ENCODE measurements around the gene MORN1.
"Not testable (repeated sequence)": the region's sequence is repeated elsewhere in the genome, so short reads cannot be mapped to it uniquely, and the experiment has no call there.

Gene MORN1

DNA sequence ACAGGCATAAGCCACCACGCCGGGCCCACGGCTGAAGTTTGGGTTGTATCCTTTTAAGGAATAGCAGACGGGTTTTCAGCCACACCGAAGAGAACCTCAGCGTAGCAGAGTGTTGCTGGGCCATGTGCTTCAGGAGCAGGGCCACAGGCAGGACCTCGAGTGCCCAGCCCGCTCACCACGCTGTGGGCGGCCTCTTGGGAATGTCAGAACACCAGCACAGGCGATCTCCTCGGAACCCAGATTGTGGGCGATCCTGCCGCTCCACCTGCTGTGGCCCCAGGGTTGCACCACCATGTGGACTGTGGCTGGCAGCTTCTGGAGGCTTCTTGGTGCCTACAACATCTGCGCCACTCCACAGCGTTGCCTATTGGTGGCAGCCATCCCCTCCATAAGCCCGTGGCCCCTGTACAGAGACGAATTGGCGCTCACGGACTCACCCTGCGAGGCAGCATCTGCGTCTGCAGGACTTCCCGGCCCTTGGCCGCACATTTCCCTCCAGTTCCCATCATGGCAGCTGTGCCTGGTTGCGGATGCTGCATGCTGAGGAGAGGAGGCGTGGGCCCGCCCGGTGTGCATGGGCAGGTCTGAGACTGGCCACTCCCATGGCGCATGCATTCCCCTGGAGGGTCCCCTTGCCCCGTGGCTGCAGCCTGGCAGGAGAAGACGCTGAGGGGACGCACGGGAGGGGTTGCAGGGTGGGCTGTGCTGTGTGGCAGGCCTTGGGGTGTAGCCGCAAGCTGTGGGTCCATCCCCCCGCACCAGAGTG, 93.9 kb downstream of the MORN1 start:
- H3K9ac ChIP-seq (ENCODE audit: low read depth, low read length): no peak overlapping the region
- H3K36me3 ChIP-seq (ENCODE audit: control insufficient read depth, insufficient read depth, low read length): no peaks in the 10 kb centered on the region
- H3K27ac ChIP-seq (ENCODE audit: low read depth, low read length): no peak overlapping the region
- no peaks in the 10 kb centered on the region for H3K9me3 ChIP-seq (ENCODE audit: control insufficient read depth, insufficient read depth, low read length)
- H3K27me3 ChIP-seq (ENCODE audit: control insufficient read depth, insufficient read depth, low read length): no peaks in the 10 kb centered on the region
- no peak overlapping the region for H3K4me3 ChIP-seq (ENCODE audit: low read depth, low read length)
- H3K4me1 ChIP-seq (ENCODE audit: control insufficient read depth, insufficient read depth, low read length): no peaks in the 10 kb centered on the region

DNA sequence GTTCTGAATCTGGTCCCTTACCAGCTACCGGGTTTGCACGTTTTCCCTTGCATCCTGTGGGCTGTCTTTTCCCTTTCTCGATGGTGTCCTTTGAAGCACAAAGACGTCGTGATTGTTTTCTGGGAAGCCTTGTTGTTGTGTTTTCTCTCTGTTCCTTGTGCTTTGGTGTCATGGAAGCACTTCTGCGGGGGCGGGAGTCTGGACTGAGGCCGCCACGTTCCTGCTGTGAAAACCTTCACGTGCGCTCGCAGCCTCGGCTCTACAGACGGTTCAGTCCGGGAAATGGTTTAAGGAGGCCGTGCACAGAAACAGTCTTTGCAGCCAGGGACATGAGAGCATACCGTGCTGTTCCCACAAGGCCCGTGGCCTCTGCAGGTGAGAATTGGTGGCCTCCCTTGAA, 94.7 kb downstream of the MORN1 start:
- Histone ChIP-seq H3K4me3 (ENCODE audit: low read depth, low read length) (no peak overlapping the region), H3K27ac (ENCODE audit: low read depth, low read length) (no peak overlapping the region), H3K9ac (ENCODE audit: low read depth, low read length) (no peak overlapping the region), H3K4me1 (ENCODE audit: control insufficient read depth, insufficient read depth, low read length) (no peaks in the 10 kb centered on the region; the same call in 1 of the 2 replicates), H3K27me3 (ENCODE audit: control insufficient read depth, insufficient read depth, low read length) (no peaks in the 10 kb centered on the region), H3K9me3 (ENCODE audit: control insufficient read depth, insufficient read depth, low read length) (no peaks in the 10 kb centered on the region), H3K36me3 (ENCODE audit: control insufficient read depth, insufficient read depth, low read length) (no peaks in the 10 kb centered on the region)

DNA sequence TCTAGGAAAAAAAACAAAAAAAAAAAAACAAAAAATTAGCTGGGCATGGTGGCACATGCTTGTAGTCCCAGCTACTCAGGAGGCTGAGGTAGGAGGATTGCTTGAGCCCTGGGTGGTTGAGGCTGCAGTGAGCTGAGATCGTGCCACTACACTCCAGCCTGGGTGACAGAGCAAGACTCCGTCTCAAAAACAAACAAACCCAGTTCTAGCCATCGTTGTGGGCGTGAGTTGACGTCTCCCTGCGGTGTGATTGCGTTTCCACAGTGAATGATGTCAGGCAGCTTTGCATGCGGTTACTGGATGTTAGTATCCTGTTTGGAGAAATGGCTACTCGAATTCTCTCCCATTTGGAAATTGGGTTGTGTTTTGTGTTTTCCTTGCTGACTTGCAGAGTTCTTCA, 95.1 kb downstream of the MORN1 start:
- not testable (repeated sequence) for H3K9ac ChIP-seq (ENCODE audit: low read depth, low read length); H3K27me3 ChIP-seq (ENCODE audit: control insufficient read depth, insufficient read depth, low read length); H3K4me3 ChIP-seq (ENCODE audit: low read depth, low read length); H3K4me1 ChIP-seq (ENCODE audit: control insufficient read depth, insufficient read depth, low read length); H3K36me3 ChIP-seq (ENCODE audit: control insufficient read depth, insufficient read depth, low read length); H3K27ac ChIP-seq (ENCODE audit: low read depth, low read length); H3K9me3 ChIP-seq (ENCODE audit: control insufficient read depth, insufficient read depth, low read length)

DNA sequence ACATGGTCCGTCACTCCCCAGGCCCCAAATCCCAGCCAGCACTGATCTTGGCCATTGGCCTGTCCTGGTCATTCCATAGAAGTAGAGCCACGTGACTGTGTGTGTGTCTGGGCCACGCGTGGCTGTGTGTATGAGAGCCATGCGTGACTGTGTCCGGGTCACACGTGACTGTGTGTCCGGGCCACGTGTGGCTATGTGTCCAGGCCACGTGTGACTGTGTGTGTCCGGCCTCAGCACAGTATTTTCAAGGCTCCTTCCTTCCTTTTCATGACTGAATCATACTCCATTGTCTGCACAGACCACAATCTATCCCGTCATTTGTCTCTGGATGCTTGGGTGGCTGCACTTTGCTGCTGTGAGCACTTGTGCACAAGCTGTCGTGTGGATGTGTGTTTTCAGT, 95.8 kb downstream of the MORN1 start:
- H3K4me3 ChIP-seq (ENCODE audit: low read depth, low read length): no peak overlapping the region
- no peaks in the 10 kb centered on the region; the same call in 1 of the 2 replicates for H3K4me1 ChIP-seq (ENCODE audit: control insufficient read depth, insufficient read depth, low read length)
- no peak overlapping the region for H3K9ac ChIP-seq (ENCODE audit: low read depth, low read length)
- no peaks in the 10 kb centered on the region for H3K9me3 ChIP-seq (ENCODE audit: control insufficient read depth, insufficient read depth, low read length)
- H3K27ac ChIP-seq (ENCODE audit: low read depth, low read length): no peak overlapping the region
- H3K36me3 ChIP-seq (ENCODE audit: control insufficient read depth, insufficient read depth, low read length): no peaks in the 10 kb centered on the region
- H3K27me3 ChIP-seq (ENCODE audit: control insufficient read depth, insufficient read depth, low read length): no peaks in the 10 kb centered on the region

DNA sequence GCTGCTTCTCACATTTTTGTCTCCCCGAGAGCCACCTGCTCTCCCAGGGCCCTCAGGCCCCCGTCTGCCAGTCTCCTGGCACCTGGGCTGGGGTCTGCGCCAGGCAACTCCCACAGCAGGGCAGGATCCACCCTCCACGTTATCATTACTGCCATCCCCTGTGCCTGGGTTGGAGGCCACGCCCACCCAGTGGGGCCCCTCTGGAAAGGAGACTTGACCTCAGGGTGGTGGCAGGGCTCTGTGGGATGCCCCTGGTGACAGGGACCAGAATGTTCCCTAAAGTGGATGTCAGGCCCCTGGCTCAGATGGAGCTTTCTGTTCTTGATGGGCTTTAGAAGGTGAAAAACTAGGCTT, 96.7 kb downstream of the MORN1 start:
- Histone ChIP-seq H3K27ac (ENCODE audit: low read depth, low read length) (no peak overlapping the region), H3K4me3 (ENCODE audit: low read depth, low read length) (no peak overlapping the region), H3K4me1 (ENCODE audit: control insufficient read depth, insufficient read depth, low read length) (peaks cover 4% of the 10 kb centered on the region), H3K27me3 (ENCODE audit: control insufficient read depth, insufficient read depth, low read length) (no peaks in the 10 kb centered on the region), H3K9me3 (ENCODE audit: control insufficient read depth, insufficient read depth, low read length) (no peaks in the 10 kb centered on the region), H3K36me3 (ENCODE audit: control insufficient read depth, insufficient read depth, low read length) (no peaks in the 10 kb centered on the region), H3K9ac (ENCODE audit: low read depth, low read length) (no peak overlapping the region)

DNA sequence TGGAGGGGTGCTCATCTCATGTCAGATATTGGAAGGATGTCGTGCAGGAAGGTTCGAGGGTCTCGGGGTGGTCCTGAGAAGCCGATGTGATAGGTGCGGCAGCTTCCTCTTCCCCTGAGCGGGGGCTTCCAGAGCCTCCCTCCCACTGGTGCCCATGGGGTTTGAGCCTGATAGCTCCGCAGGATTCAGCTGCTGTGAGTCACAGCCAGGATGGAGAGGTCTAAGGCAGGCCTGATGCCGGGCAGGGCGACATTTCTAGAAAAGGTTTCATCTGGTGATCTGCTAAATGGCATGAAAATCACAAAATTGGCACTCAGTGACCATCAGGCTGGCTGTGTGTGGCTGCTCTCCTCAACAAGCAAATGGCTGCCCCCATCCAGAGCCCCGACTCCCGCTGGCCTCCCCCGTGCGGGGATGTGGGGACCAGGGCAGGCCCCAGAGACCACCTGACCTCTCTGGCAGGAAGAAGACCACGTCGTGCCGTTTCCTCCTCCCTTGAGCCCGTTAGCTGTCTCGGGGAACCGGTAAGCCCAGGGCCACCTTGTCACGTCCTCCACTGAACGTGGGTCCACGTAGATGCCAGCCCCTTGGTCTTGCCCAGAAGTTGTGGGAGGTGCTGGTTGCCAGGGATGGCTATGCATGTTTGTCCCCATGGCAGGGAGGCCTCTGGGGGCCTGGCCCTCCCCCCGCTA, 97.2 kb downstream of the MORN1 start:
- H3K36me3 ChIP-seq (ENCODE audit: control insufficient read depth, insufficient read depth, low read length): no peaks in the 10 kb centered on the region
- no peaks in the 10 kb centered on the region for H3K27me3 ChIP-seq (ENCODE audit: control insufficient read depth, insufficient read depth, low read length)
- H3K27ac ChIP-seq (ENCODE audit: low read depth, low read length): no peak overlapping the region
- no peak overlapping the region for H3K9ac ChIP-seq (ENCODE audit: low read depth, low read length)
- H3K4me1 ChIP-seq (ENCODE audit: control insufficient read depth, insufficient read depth, low read length): peaks cover 6% of the 10 kb centered on the region
- H3K9me3 ChIP-seq (ENCODE audit: control insufficient read depth, insufficient read depth, low read length): no peaks in the 10 kb centered on the region
- no peak overlapping the region for H3K4me3 ChIP-seq (ENCODE audit: low read depth, low read length)

DNA sequence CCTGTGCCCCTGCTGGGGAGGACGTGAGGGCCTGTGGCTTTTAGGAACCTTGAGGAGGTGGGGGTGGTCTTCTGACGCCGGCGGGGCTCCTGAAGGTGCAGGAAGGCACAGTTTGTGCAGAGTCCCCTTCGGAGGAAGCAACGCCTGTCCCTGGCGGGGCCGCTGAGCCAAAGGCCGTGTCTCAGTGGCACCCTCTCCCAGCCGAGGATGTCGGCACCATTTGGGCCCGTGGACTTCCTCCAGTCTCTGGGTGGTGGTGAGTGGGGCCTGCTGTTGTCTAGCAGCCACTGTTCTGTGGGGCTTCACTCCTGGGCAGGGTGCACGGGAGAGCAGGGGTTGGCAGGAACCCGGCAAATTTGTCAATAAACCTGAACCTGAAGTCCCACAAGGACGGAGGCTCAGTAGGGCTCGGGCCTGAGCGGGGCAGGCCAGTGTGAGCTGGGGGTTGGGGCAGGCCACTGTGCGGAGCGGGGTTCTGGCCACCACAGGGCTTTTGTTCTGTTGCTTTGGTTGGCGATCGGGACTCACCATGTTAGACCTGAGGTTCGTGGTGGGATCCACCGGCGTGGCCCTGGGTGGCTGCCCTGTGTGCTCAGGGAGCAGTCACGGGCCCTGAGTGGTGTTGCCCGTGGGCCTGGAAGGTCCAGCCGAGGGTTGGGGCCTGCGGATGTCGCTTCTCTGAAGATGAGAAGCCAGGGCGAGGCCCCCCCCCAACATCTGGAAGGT, 98.5 kb downstream of the MORN1 start:
- H3K4me3 ChIP-seq (ENCODE audit: low read depth, low read length): no peak overlapping the region
- H3K4me1 ChIP-seq (ENCODE audit: control insufficient read depth, insufficient read depth, low read length): peaks cover 6% of the 10 kb centered on the region
- H3K9me3 ChIP-seq (ENCODE audit: control insufficient read depth, insufficient read depth, low read length): no peaks in the 10 kb centered on the region
- H3K27me3 ChIP-seq (ENCODE audit: control insufficient read depth, insufficient read depth, low read length): no peaks in the 10 kb centered on the region
- no peak overlapping the region for H3K9ac ChIP-seq (ENCODE audit: low read depth, low read length)
- H3K27ac ChIP-seq (ENCODE audit: low read depth, low read length): no peak overlapping the region
- H3K36me3 ChIP-seq (ENCODE audit: control insufficient read depth, insufficient read depth, low read length): no peaks in the 10 kb centered on the region

DNA sequence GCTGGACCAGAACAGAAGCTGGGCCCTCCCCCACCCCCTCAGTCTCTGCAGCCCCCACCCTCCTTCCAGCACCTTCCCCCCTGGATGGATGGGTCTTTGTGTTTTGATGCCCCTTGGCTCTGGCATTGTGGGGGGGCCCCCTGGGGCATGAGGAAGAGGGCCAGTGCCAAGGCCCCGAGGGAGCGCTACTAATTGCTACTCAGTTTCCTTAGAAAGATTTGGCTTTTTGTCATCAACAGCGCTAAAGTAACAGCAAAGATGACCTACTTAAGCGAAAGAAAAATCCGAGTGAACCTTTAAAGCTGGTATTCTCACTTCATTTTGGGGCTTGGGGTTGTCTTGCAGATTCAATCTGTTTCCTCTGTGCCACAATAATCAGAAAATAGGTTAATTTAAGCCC, 99.8 kb downstream of the MORN1 start:
- no peak overlapping the region for H3K4me3 ChIP-seq (ENCODE audit: low read depth, low read length)
- no peaks in the 10 kb centered on the region for H3K9me3 ChIP-seq (ENCODE audit: control insufficient read depth, insufficient read depth, low read length)
- no peaks in the 10 kb centered on the region for H3K36me3 ChIP-seq (ENCODE audit: control insufficient read depth, insufficient read depth, low read length)
- H3K9ac ChIP-seq (ENCODE audit: low read depth, low read length): no peak overlapping the region
- peaks cover 6% of the 10 kb centered on the region for H3K4me1 ChIP-seq (ENCODE audit: control insufficient read depth, insufficient read depth, low read length)
- H3K27me3 ChIP-seq (ENCODE audit: control insufficient read depth, insufficient read depth, low read length): no peaks in the 10 kb centered on the region
- no peak overlapping the region for H3K27ac ChIP-seq (ENCODE audit: low read depth, low read length)

DNA sequence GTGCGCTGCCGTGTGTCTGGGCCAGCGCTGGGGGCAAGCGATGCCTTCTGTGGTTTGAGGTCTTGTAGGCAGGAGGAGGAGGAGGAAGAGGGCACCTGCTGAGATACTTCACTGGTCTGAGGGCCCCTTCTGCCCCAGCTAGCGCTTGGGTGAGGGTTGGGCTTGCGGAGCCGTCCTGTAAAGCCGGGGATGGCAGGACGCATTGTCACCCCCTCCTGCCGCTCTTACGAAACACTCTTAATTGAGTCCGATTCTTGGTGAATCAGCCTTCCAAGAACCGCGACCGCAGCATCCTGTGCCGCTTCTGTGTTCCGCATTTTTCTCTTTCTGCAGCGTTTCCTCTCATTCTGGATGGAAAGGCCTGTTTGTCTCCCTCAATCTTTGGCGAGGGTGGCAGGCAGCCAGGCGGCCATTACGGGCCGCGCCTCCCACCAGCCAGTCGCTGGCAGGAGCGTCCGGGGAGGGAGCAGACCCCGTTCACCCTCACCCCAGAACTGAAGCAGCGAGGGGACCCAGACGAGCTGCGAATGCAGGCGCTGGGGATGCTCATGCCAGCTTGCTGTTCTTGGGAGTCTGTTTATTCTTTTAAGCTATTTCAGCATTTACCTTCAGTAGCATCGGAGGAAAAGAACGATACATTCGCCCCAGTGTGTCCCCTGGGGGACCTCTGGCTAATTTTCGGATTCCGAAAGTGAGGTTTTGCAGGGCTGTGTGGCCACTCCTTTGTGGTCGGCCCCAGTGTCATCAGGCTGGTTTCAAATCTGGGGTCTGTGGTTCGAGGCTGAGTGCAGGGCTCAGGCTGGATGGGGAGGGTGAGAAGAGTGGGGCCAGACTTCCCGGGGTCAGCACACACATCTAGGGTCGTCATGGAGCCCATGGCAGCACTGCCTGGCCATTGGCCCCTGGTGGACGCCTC, 100.5 kb downstream of the MORN1 start:
- H3K27ac ChIP-seq (ENCODE audit: low read depth, low read length): no peak overlapping the region
- H3K9ac ChIP-seq (ENCODE audit: low read depth, low read length): no peak overlapping the region
- no peak overlapping the region for H3K4me3 ChIP-seq (ENCODE audit: low read depth, low read length)
- no peaks in the 10 kb centered on the region for H3K36me3 ChIP-seq (ENCODE audit: control insufficient read depth, insufficient read depth, low read length)
- H3K27me3 ChIP-seq (ENCODE audit: control insufficient read depth, insufficient read depth, low read length): no peaks in the 10 kb centered on the region
- peaks cover 6% of the 10 kb centered on the region for H3K4me1 ChIP-seq (ENCODE audit: control insufficient read depth, insufficient read depth, low read length)
- no peaks in the 10 kb centered on the region for H3K9me3 ChIP-seq (ENCODE audit: control insufficient read depth, insufficient read depth, low read length)

DNA sequence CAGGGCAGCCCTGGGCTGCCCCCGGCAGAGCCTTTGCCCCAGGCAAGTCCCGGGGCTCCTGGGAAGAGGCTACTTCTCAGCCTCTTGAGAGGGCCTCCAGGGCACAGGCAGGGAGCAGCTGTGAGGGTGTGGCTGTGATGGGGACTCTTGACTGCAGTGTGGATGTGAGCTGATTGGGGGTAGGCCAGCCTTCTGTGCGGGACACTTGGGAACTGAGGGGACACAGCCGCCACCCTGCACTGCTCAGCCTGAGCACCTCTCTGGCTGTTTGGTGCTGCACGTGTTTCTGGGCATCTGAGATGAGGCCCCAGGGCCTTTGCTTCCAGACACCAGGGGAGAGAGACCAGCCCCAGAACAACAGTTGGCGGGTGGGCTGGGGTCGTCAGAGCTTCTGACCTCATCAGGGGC, 101.2 kb downstream of the MORN1 start:
- Histone ChIP-seq H3K9me3 (ENCODE audit: control insufficient read depth, insufficient read depth, low read length) (no peaks in the 10 kb centered on the region), H3K27me3 (ENCODE audit: control insufficient read depth, insufficient read depth, low read length) (no peaks in the 10 kb centered on the region), H3K4me1 (ENCODE audit: control insufficient read depth, insufficient read depth, low read length) (peaks cover 6% of the 10 kb centered on the region), H3K27ac (ENCODE audit: low read depth, low read length) (no peak overlapping the region), H3K9ac (ENCODE audit: low read depth, low read length) (no peak overlapping the region), H3K36me3 (ENCODE audit: control insufficient read depth, insufficient read depth, low read length) (no peaks in the 10 kb centered on the region), H3K4me3 (ENCODE audit: low read depth, low read length) (no peak overlapping the region)

Data from HUES48 (cell line).